ENCODE results near the gene TRAF4. TPM values are rescaled to one million over a fixed set of nuclear protein-coding genes. Genes with fewer than 3 reads are reported as not detected.

Gene TRAF4
- total and polyA plus RNA-seq, 9 of the 15 experiments (the other 6 are each of a cell fraction or from before 2014, with no cell fraction given), result 2.4 to 147 (median 72.4) TPM

- TF ChIP-seq POLR2A (conservative IDR thresholded peaks at IDR 0.05) (peak; percentile 28; the same call in 1 of the 2 replicates), NCOR1 (IDR thresholded peaks at IDR 0.05) (no peak), ZEB2 (IDR thresholded peaks at IDR 0.05) (no peak)
These were observed 5.2 kb downstream of the TRAF4 start (continued) for GRCh38 chr17:28748852-28749515.

GRCh38 chr17:28749516-28750177 lies 5.8 kb downstream of the TRAF4 start:
- H3K9me1 ChIP-seq (ENCODE audit: control insufficient read depth, insufficient read depth, low read length), result no peaks in the 10 kb centered on the region
- ATAC-seq (peak; percentile 2), FAIRE-seq (no peak), DNase-seq (ENCODE audit: extremely low read depth in 1 of 4, low spot score in 3 of 4) (no peak)
- H3K4me2 ChIP-seq (ENCODE audit: insufficient read depth, low read length), result no peak overlapping the region
- no peaks in the 10 kb centered on the region for H3K27me3 ChIP-seq (ENCODE audit: control insufficient read depth in 2 of 2, insufficient read depth in 2 of 2, low read length in 2 of 2)
- 59% methylated on average over 11 of the region's 11 CpGs for WGBS (ENCODE audit: insufficient coverage, low coverage, missing lambda C conversion rate)
- no TSS peak for BruUV-seq (replicated peaks)
- H2AFZ ChIP-seq (ENCODE audit: low read depth, low read length), result no peak overlapping the region
- intact Hi-C loops (cut with micrococcal nuclease), result loop anchor here (1.0 kb wide), 1 partner anchor 22 kb away; no protein-coding TSS in a partner anchor
- H3K4me3 ChIP-seq, result no peak overlapping the region
- H4K20me1 ChIP-seq (replicated peaks; ENCODE audit: control insufficient read depth, insufficient read depth, low read length), result peaks cover 24% of the 10 kb centered on the region
- peaks cover 54% of the 10 kb centered on the region for H3K79me2 ChIP-seq (ENCODE audit: control insufficient read depth, insufficient read depth, low read length)
- in situ Hi-C loops (cut with MboI), result no loop called here
- peak overlapping the region in 1 of 2 experiments; percentile 37; a peak in 1 of 4 replicates for H3K9ac ChIP-seq (ENCODE audit: insufficient read depth in 1 of 2, low read depth in 2 of 2, low read length in 2 of 2)
- POLR2A ChIA-PET, result interaction anchor here (0.6 to 17.4 kb wide), 18 partner anchors 9 to 202 kb away, joined by 3 to 367 read pairs (median 4); partner anchors contain the start of genes NEK8, PHF12, RPL23A and TLCD1
- H3K9me3 ChIP-seq (replicated peaks; ENCODE audit: control insufficient read depth, insufficient read depth, low read depth, low read length), result no peaks in the 10 kb centered on the region
- peaks cover 20 to 43% of the 10 kb centered on the region in 2 experiments for H3K4me1 ChIP-seq (replicated peaks in 1 of 2; ENCODE audit: control insufficient read depth in 2 of 2, insufficient read depth in 2 of 2, low read length in 2 of 2)
- H3K27ac ChIP-seq (ENCODE audit: extremely low read depth, low read depth, low read length), result no peak overlapping the region
- peaks cover 75% of the 10 kb centered on the region for H3K36me3 ChIP-seq (ENCODE audit: control insufficient read depth, insufficient read depth, low read length)
- CTCF ChIA-PET (ENCODE audit: low intra/inter-chr PET ratio), result interaction anchor here (1.1 to 6.8 kb wide), 6 partner anchors 14 to 153 kb away, joined by 3 to 117 read pairs (median 6); partner anchors contain the start of genes DHRS13, NEK8 and TLCD1
- TF ChIP-seq RFX5 (IDR thresholded peaks at IDR 0.05; ENCODE audit: low read depth, low read length), result no peak
- TF ChIP-seq RBFOX2 (IDR thresholded peaks at IDR 0.05; ENCODE audit: low read depth, low read length), result peak; percentile 13; the same call in 1 of the 2 replicates
- TF ChIP-seq, protein P1, sequence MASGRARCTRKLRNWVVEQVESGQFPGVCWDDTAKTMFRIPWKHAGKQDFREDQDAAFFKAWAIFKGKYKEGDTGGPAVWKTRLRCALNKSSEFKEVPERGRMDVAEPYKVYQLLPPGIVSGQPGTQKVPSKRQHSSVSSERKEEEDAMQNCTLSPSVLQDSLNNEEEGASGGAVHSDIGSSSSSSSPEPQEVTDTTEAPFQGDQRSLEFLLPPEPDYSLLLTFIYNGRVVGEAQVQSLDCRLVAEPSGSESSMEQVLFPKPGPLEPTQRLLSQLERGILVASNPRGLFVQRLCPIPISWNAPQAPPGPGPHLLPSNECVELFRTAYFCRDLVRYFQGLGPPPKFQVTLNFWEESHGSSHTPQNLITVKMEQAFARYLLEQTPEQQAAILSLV (tag; IDR thresholded peaks at IDR 0.05), result no peak
- no peak for TF ChIP-seq SAFB2 (IDR thresholded peaks at IDR 0.05; ENCODE audit: borderline replicate concordance, low read depth, low read length, severe bottlenecking)
- TF ChIP-seq ZBTB7A (IDR thresholded peaks at IDR 0.05; ENCODE audit: borderline replicate concordance, control insufficient read depth, low read depth, low read length), result peak; percentile 49; the same call in 1 of the 2 replicates
- peak; percentile 17 for TF ChIP-seq SMAD1 (IDR thresholded peaks at IDR 0.05; ENCODE audit: low read depth, low read length, partially characterized antibody)
- peak; percentile 5 for TF ChIP-seq HNRNPLL (IDR thresholded peaks at IDR 0.05; ENCODE audit: low read depth, low read length, poor library complexity, severe bottlenecking)
- TF ChIP-seq, protein P2, sequence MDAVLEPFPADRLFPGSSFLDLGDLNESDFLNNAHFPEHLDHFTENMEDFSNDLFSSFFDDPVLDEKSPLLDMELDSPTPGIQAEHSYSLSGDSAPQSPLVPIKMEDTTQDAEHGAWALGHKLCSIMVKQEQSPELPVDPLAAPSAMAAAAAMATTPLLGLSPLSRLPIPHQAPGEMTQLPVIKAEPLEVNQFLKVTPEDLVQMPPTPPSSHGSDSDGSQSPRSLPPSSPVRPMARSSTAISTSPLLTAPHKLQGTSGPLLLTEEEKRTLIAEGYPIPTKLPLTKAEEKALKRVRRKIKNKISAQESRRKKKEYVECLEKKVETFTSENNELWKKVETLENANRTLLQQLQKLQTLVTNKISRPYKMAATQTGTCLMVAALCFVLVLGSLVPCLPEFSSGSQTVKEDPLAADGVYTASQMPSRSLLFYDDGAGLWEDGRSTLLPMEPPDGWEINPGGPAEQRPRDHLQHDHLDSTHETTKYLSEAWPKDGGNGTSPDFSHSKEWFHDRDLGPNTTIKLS (IDR thresholded peaks at IDR 0.05; ENCODE audit: borderline replicate concordance, low read depth), result no peak
- no peak for TF ChIP-seq FOXK2 (conservative IDR thresholded peaks at IDR 0.05 in 1 of 2, IDR thresholded peaks at IDR 0.05 in 1 of 2; ENCODE audit: low read depth in 2 of 2)
- TF ChIP-seq SMARCA5 (IDR thresholded peaks at IDR 0.05), result no peak
- no peak for TF ChIP-seq ZNF695 (CRISPR knock-in tag; IDR thresholded peaks at IDR 0.05)
- TF ChIP-seq EP300 (IDR thresholded peaks at IDR 0.05; ENCODE audit: low read length), result no peak
- no peak for TF ChIP-seq STAT5A (IDR thresholded peaks at IDR 0.05; ENCODE audit: borderline replicate concordance, low read length)

Data from K562 (cell line).